ENCODE data around the gene ISG20L2. TPM values are rescaled to one million over a fixed set of nuclear protein-coding genes. Genes with fewer than 3 reads are reported as not detected.

ISG20L2 gene
- total RNA-seq, 6 experiments from 2014 or later: 16.2 to 26.9 (median 20.6) TPM

DNA sequence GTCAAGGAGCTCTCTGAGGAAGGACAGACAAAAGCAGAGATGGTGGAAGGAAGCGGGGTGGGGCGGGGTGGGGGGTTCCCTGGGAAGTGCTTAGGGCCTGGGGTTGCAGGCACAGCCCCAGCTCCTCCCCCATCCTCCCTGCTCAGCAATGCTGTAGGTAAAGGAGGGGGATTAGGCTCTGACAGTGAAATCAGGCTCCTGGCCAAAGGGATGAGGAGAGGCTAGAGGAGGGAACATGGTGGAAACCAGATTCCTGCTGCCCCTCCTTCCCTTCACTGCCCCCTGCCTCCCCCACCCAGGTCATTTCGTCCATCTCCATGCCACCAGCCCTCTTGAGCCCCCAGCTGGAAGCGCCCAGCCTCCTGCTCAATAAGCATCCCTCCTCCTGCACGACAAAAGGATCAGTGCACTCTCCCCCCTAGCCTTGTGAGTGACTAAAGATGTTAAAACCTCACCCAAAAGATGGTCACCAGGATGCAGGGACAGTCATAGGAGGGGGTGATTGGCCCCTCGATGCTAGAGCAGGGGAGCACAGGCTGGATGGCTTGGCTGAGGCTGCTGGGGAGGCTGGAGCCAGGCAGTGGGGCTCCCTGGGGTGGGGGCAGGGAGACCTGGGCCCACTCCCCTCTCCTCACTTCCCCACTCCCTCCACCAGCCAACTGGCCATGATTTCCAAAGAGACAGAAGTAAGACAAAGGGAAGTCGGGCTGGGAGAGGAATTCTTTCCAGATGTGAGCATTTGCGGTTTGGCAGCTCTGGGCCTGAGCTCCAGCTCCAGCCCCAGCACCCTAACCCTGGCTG lies 20.9 kb downstream of the ISG20L2 start:
- Mint-ChIP-seq H3K36me3 (ENCODE audit: low read depth) (no peaks in the 10 kb centered on the region), H3K9me3 (no peaks in the 10 kb centered on the region), H3K27me3 (ENCODE audit: insufficient read depth) (peaks cover 4% of the 10 kb centered on the region), H3K27ac (peak overlapping the region; percentile 81), H3K4me3 (peak overlapping the region; percentile 54; the same call in 1 of the 2 replicates), H3K4me1 (ENCODE audit: low read depth) (peaks cover 95% of the 10 kb centered on the region)
- no peak for DNase-seq
- TF ChIP-seq, protein P1, sequence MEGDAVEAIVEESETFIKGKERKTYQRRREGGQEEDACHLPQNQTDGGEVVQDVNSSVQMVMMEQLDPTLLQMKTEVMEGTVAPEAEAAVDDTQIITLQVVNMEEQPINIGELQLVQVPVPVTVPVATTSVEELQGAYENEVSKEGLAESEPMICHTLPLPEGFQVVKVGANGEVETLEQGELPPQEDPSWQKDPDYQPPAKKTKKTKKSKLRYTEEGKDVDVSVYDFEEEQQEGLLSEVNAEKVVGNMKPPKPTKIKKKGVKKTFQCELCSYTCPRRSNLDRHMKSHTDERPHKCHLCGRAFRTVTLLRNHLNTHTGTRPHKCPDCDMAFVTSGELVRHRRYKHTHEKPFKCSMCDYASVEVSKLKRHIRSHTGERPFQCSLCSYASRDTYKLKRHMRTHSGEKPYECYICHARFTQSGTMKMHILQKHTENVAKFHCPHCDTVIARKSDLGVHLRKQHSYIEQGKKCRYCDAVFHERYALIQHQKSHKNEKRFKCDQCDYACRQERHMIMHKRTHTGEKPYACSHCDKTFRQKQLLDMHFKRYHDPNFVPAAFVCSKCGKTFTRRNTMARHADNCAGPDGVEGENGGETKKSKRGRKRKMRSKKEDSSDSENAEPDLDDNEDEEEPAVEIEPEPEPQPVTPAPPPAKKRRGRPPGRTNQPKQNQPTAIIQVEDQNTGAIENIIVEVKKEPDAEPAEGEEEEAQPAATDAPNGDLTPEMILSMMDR (IDR thresholded peaks at IDR 0.05): no peak

DNA sequence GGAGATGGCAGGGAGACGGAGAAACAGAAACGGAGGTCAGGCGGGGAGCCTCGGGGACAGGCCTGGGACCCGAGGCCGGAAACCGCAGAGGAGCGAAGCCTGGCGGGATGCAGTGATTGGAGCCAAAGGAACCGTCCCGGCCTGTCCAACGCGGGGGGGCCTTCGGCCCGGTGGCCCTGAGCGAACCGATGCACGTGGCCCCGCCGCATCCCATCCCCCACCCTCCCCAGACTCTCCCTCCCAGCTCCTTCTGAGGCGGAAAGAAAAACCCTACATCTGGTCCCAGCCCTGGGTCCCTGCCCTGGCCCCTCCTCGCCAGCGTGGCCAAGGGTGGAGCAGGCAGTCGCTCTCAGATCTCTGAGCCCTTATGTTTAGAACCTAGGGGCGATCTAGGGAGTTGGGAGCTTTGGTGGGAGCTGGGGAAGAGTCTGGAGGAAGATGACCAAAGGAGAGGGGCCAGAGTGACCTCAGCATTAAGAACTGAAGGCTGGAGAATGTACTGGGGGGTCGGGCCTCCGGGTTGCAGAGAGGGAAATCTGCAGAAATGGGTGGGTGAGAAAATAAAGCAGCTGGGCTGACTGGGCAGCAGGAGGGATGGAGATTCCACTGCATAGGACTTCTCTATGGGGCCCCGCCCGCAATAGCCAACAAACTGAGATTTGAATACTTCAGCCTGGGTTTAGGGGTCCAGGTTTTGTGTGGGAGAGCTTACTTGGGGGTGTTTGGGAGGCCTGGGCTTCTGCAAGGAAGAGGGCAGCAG lies 21.7 kb downstream of the ISG20L2 start:
- TF ChIP-seq, protein P1 (IDR thresholded peaks at IDR 0.05): no peak
- peak overlapping the region; percentile 84 for H3K4me3 Mint-ChIP-seq
- no peak for DNase-seq
- no peaks in the 10 kb centered on the region for H3K36me3 Mint-ChIP-seq (ENCODE audit: low read depth)
- peaks cover 88% of the 10 kb centered on the region for H3K4me1 Mint-ChIP-seq (ENCODE audit: low read depth)
- peak overlapping the region; percentile 80 for H3K27ac Mint-ChIP-seq
- no peaks in the 10 kb centered on the region for H3K9me3 Mint-ChIP-seq
- peaks cover 7% of the 10 kb centered on the region for H3K27me3 Mint-ChIP-seq (ENCODE audit: insufficient read depth)

DNA sequence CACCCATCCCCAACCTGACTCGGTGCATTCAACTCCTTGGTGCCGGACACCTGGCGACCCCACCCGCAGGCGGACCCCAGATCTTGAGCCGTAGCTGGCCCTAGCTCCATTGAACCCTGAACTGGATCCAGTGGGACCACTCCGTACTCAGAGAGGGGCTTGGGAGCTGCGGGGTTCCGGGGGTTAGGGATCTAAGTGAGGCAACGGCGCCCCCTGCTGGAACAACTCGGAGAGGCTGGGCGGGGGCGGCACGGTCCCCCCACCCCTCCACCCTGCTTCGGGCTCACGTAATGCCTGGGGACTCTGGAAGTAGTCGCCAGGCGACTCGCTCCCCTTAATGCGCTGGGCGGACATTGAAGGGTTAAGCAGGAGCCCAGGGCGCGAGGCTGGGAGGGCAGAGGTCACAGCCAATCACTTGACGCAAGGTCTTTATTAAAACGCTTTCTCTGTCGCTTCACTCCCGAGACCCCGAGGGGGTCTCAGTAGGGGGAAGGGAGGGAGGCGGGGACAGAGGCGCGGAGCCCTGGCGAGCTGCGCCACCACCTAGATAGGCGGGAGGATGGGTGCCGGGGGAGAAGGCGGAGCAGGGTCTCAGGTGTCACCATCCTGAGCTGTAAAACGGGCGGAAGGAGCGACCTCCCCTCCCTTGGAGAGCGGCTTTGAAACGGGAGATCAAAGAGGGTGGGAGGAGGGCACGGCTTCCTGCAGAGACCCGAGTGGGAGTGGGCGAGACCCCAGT lies 22.5 kb downstream of the ISG20L2 start:
- H3K4me3 Mint-ChIP-seq: peak overlapping the region; percentile 84
- TF ChIP-seq, protein P1 (IDR thresholded peaks at IDR 0.05): peak; percentile 97
- H3K4me1 Mint-ChIP-seq (ENCODE audit: low read depth): peaks cover 80% of the 10 kb centered on the region
- no peaks in the 10 kb centered on the region for H3K36me3 Mint-ChIP-seq (ENCODE audit: low read depth)
- no peak for DNase-seq
- H3K9me3 Mint-ChIP-seq: no peaks in the 10 kb centered on the region
- peak overlapping the region; percentile 80 for H3K27ac Mint-ChIP-seq
- H3K27me3 Mint-ChIP-seq (ENCODE audit: insufficient read depth): peaks cover 7% of the 10 kb centered on the region

DNA sequence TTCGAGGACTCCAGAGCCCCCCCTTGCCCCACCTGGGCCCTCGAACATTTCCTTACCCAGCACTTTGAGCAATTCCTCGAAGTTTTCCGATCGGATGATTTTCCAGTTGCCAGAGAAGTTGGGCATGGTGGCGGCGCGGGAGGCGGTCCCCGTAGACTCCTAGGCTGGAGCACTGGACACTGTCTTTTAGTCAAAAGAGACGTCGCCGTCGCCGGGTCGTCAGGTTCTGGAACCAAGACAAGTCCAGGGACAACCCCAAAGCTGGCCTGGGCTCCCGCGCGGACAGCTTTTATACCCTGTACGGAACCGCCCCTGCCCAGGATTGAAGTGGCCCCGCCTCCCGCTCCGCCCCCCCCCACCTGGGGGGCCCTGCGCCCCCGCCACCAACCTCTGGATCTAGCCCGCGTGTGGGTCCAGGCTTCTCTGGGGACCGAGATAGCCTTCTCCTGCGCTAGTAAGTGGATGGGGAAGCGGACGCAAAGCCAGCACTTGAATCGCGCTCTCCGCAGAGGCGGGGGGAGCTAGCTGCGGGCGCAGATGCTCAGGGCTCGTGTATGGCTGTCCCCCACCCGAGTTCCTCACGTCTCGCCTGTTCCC lies 23.1 kb downstream of the ISG20L2 start, which contains the start of gene CRABP2:
Gene CRABP2 (minus strand): TSS at position 263 of the 597 bp plus-strand sequence. CDS start 137 bp downstream, at position 126.
- Mint-ChIP-seq H3K4me1 (ENCODE audit: low read depth) (peaks cover 73% of the 10 kb centered on the region), H3K4me3 (peak within 1 kb of the TSS; percentile 84)
- DNase-seq: no peak

More for the DNA sequence above, 23.1 kb downstream of the ISG20L2 start, which contains the start of gene CRABP2:
- H3K27me3 Mint-ChIP-seq (ENCODE audit: insufficient read depth): peaks cover 7% of the 10 kb centered on the region
- H3K27ac Mint-ChIP-seq: peak within 1 kb of the TSS; percentile 80
- no peaks in the 10 kb centered on the region for H3K36me3 Mint-ChIP-seq (ENCODE audit: low read depth)
- TF ChIP-seq, protein P1 (IDR thresholded peaks at IDR 0.05): no peak
- H3K9me3 Mint-ChIP-seq: no peaks in the 10 kb centered on the region

Data from HFFc6 (cell line).